IPS-11a (cell line): ENCODE measurements around the gene LAMB4.

Experiments used
- H3K4me3 ChIP-seq: one replicate; pipeline ENCODE4 v1.5.1; 2013; ENCODE audit warnings: low read depth, low read length, control low read depth

The LAMB4 gene, protein sequence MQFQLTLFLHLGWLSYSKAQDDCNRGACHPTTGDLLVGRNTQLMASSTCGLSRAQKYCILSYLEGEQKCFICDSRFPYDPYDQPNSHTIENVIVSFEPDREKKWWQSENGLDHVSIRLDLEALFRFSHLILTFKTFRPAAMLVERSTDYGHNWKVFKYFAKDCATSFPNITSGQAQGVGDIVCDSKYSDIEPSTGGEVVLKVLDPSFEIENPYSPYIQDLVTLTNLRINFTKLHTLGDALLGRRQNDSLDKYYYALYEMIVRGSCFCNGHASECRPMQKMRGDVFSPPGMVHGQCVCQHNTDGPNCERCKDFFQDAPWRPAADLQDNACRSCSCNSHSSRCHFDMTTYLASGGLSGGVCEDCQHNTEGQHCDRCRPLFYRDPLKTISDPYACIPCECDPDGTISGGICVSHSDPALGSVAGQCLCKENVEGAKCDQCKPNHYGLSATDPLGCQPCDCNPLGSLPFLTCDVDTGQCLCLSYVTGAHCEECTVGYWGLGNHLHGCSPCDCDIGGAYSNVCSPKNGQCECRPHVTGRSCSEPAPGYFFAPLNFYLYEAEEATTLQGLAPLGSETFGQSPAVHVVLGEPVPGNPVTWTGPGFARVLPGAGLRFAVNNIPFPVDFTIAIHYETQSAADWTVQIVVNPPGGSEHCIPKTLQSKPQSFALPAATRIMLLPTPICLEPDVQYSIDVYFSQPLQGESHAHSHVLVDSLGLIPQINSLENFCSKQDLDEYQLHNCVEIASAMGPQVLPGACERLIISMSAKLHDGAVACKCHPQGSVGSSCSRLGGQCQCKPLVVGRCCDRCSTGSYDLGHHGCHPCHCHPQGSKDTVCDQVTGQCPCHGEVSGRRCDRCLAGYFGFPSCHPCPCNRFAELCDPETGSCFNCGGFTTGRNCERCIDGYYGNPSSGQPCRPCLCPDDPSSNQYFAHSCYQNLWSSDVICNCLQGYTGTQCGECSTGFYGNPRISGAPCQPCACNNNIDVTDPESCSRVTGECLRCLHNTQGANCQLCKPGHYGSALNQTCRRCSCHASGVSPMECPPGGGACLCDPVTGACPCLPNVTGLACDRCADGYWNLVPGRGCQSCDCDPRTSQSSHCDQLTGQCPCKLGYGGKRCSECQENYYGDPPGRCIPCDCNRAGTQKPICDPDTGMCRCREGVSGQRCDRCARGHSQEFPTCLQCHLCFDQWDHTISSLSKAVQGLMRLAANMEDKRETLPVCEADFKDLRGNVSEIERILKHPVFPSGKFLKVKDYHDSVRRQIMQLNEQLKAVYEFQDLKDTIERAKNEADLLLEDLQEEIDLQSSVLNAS (N-terminal part only)

DNA sequence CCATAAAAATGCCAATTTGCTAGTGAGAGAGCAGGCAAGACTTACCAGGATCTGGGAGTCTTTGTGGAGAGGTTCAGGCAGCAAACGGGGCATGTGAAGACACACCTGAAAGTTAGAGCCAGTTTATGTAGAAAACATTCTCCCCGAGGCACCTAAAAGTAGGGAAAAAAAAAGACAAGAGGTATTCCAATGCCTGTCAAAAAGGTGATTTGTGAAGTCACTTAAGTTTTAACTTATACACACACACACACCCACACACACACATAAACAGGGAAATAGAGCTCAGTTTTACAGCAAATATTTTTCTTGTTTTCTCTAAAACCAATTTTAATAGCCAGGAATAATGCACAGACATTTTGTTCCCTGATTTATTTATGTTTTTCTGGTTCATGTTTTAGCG is at the start of gene LAMB4:
TSS of gene LAMB4 (minus strand) at position 101 of the 400 bp plus-strand sequence. CDS start 7,197 bp downstream, outside the sequence.
- no peak within 1 kb of the TSS for H3K4me3 ChIP-seq

DNA sequence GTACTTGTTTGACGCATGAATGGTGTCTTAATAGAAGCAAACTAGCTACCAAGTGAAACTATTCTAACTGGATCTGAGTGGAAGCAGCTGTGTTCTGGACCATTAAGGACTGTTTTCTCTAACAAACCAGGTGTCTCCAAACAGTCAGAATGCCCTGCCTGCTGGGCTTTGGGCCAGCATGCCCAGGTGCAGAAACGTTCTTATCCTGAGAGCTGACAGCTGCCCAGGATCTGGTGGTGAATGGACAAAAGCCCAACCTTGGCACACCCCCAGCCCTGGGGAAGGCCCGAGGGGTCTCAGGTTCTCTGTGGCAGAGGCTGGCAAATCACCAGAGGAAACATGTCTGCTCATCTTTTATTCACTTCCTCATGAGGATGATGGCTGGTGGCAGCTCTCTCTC is 48.2 kb upstream of the LAMB4 start:
- H3K4me3 ChIP-seq = no peak overlapping the region

DNA sequence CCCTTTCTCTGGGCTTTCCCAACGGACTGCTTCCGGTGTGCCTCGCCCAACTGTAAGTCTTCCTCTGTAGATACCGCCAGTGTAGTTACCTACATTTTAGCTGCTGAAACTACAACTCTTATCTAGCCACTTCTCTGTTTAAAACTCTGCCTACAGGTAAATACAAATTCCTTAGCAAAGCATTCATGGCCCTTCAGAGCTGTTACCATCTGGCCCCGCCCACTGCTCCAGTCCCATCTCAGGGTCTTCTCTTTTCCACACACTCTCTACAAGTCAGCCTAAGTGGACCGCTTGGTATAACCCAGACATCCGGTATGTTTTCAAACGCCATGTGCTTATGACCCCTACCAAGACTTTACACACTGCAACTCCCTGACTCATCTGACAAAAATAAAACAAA is 41.0 kb upstream of the LAMB4 start:
- H3K4me3 ChIP-seq = no peak overlapping the region

DNA sequence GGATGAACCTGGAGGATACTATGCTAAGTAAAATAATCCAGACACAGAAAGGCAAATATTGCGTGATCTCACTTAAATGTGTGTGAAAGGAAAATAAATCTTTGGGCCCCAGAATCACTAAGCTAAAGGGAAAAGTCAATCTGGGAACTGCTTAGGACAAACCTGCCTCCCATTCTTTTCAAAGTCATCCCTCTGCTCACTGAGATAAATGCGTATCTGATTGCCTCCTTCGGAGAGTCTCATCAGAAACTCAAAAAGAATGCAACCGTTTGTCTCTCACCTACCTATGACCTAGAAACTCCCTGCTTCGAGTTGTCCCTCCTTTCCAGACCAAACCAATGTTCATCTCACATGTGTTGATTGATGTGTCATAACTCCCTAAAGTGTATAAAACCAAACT is 40.1 kb upstream of the LAMB4 start:
- no peak overlapping the region for H3K4me3 ChIP-seq

DNA sequence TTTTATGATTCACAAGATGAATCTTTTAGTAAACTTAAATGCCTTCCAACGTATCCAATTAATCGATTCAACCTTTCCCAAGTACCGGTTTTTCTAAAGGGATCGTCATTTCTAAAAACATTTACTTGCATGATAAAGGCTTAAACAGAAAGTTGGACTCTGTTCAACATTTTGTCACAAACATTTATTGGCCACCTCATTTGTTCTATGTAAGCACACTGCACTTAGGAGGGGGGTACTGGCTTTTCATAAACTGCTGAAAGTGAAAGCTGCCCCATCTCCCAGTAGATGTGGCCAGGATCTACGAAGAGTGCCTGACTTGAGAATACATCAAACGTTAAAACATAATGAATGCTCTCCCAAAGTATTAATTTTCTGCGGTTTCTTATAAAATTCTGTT is 37.3 kb upstream of the LAMB4 start:
- H3K4me3 ChIP-seq = no peak overlapping the region

DNA sequence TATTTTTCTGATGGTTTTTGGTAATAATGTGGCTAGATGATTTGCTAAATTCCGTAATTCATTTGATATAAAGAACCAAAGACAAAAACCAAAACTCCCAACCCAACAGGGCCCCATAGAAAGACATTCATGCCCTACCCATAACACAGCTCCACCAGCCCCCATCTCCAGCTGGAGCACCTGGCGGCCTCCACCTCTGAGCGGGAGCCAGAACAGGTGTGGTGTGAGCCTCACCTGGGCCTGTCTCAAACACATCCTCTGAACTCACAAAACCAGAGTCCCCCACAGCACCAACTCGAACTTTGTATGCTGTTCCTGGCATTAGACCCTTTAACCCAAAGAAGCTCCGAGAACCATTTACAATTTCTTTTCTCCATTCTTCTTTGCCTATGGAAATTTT is 36.5 kb upstream of the LAMB4 start:
- H3K4me3 ChIP-seq = no peak overlapping the region

DNA sequence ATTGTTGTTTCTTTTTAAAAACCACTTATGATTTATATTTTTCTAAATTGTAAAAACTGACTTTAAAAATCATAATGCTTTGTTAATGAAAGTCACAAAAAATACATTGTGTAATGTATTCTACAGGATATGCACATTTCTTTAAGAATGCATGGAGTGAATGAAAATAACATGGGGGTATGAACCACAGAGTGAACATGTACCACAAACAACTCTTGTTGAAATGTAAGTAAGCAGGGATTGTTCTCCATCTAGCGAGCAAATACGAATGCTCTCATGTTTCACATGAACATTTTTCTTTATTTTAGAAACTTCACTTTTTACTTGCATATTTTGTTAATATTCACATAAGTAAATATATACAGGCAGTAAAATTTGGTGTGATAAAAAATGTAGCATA is 35.6 kb upstream of the LAMB4 start:
- H3K4me3 ChIP-seq = no peak overlapping the region

DNA sequence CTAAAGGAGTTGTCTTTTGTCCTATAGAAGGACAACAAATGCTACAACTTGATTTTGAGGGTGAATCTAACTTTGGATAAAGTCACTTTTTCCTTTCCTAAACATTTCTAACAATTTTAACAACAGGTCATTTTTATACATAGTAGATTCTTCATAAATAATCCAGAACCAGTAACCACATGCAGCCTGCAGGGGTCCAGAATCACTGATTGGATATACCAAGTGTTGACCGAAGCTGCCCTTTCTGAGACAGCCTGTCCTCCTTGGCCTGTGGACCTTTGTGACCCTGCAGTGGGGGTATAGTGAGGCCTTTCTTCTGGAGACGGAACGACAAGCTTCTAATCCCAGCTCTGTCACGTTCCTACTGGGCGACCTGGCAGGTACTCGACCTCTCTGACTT is 34.8 kb upstream of the LAMB4 start:
- no peak overlapping the region for H3K4me3 ChIP-seq

DNA sequence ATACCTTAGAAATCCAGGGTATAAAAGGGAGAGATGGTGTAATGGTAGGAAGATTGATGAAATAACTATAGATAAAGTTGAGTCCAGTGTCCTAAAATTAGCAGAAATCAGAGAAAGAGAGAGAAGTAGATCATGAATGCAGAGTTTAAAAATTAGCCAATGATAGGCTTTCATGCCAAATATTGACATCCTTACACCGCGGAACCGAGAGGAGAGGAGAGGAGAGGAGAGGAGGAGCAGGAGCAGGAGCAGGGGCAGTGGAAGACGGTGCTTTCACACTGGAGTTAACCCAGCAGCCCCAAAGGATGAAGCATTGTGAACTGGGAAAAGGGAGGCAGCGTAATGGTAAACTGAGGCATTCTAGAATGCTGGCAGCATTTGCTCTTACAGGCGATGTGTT is 34.2 kb upstream of the LAMB4 start:
- no peak overlapping the region for H3K4me3 ChIP-seq

DNA sequence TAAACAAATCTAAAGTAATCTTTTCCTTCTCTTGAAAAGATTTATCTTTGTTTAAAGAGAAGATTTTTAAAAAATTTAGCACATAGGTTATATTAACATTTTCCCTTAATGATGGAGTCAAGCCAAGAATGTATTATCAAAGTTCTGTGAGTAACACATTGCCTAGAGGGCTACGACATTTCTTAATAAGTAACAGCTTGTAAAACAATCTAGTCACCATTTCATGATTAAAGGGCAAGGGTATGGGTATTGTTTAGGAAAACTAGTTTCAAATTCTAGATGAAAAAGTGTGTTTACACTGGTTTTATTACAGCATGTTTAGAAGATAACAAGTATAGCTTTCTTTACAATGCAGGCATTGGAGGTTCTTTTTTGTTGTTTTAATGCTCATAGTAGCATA is 28.6 kb upstream of the LAMB4 start:
- no peak overlapping the region for H3K4me3 ChIP-seq

DNA sequence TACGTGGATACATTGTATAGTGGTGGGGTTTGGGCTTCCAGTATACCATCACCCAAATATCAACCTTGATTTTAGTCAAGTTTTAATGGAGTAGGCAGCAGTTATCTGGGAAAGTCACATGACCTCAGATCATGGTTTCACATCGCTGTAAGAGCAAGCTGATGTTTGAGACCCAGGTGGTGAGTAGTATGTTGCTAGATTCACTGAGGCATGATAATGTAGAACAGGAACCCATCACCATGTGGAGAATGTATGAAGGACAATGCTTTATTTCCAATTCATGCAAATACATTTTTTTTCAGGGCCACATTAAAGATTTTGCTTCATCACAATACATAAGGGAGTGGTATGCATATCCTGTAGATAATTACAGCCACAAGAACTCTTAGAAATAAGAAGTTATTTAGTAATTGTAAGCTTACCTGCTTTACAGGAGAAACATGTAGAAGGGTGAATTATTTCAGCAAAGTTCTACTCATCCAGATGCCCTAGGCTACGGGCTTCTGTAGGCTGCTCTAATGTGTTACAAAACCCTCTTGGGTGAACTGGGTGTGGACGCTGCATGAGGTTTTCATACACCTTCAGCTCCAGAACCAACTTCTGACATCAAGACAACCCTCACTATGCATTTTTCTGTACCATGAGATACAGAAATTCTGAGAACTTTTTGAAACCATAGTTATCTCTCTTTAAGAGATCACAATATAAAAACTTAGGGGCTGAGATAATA is 27.6 kb upstream of the LAMB4 start:
- H3K4me3 ChIP-seq = no peak overlapping the region

DNA sequence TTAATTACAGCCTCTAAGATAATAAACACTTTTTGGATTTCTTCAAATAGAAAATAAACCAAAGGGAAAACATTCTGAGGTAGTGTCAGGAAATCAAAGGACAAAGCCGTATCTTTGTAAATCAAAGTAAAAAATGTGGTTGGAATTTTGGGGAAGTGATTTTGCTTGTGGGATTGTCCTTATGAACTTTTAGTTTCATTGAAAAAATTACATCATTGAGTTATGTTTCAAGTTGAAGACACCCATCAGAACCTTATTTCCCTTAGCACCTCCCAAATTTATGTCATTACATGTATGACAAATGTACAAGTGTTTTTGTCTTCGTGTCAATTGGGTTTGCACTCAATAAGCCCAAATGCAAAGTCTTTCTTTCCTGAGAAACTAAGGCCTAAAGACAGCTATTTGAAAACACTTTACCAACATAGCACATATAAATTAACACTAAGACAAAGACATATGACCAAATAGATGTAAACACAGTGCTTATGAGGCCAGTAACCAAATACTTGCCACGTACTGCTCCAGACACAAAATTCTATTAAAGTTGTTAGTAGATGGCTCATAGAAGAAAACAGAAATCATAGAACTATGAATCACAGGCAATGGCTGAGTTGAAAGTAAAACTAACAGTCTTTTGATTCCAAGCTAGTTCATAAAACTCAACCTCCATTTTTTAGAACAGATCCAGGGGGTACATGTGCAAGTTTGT is 26.9 kb upstream of the LAMB4 start:
- no peak overlapping the region for H3K4me3 ChIP-seq

DNA sequence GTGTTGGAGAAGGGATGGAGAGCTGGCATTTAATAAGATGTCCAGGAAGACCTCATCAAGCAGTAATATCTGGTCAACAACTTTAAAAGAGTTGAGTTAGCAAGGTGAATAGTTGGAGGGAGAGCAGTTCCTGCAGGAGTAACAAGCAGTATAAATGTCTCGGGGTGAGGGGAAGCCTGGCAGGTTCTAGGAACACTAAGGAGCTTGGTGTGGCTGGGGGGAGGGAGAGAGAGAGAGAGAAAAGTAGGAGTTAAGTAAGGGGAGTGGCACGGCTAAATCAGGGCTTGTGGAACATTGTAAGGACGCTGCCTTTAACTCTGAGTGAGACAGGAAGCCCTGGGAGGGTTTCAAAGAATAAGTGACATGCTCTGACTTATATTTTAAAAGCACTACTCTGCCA is 22.0 kb upstream of the LAMB4 start:
- no peak overlapping the region for H3K4me3 ChIP-seq

DNA sequence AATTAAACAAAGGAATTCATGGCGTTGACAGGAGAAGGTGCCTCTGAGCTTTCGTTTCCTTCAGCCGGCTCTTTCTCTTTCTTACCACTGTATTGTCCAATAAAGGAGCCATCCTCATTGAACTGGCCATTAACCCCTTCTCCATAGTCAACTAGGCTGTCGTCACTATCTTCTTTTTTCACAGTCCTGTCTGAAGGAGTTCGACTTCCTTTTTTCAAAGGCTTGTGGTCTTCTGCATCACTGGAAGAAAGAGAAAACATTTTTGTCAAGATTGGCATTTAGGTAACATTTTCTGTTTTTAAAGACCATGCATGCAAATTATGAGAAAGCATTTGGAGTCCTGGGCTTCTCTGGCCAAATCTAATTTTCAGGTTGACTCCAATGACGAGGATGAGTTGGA is 19.7 kb upstream of the LAMB4 start:
- no peak overlapping the region for H3K4me3 ChIP-seq

DNA sequence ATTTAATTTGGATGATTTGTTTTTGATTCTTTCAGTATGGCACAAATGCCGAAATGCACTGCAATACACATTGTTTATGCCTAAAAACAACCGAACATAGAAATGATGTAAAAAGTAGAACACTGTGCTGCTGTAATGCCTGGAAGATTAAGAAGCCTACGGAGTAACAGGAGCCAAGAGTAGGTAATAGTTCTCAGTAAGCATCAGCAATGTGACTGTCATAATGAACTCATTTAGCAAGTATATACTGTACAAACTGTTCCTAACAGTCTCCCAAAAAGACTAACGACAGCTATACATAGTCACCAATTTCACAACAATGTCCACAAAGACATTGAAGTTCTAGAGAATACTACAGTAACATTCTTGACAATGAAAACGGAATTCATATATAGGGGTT is 19.0 kb upstream of the LAMB4 start:
- no peak overlapping the region for H3K4me3 ChIP-seq

DNA sequence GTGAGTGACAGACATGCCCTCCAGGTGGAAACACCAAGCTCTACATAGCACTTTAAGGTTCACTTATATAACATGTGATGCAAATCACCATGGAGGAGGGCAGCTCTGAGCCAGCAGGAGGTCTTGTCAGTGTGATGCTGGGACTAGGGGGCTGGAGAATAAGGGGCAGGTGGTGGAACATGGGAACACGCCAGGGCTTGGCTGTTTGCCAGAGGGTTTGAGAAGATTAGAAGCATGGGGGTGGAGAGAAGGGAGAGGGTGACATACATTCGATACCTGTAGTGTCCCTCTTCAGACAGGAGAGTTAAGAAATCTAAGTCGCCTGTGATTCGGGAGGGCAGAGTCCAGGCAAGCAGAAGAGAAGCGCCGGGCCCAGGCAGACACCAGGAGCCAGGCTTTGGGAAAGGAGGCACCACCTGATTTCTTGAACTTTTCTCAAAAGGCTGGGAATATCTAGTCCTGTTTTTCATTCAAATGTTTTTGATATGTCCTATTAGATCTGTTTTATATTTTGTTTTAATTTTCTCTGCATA is 16.9 kb upstream of the LAMB4 start:
- no peak overlapping the region for H3K4me3 ChIP-seq

DNA sequence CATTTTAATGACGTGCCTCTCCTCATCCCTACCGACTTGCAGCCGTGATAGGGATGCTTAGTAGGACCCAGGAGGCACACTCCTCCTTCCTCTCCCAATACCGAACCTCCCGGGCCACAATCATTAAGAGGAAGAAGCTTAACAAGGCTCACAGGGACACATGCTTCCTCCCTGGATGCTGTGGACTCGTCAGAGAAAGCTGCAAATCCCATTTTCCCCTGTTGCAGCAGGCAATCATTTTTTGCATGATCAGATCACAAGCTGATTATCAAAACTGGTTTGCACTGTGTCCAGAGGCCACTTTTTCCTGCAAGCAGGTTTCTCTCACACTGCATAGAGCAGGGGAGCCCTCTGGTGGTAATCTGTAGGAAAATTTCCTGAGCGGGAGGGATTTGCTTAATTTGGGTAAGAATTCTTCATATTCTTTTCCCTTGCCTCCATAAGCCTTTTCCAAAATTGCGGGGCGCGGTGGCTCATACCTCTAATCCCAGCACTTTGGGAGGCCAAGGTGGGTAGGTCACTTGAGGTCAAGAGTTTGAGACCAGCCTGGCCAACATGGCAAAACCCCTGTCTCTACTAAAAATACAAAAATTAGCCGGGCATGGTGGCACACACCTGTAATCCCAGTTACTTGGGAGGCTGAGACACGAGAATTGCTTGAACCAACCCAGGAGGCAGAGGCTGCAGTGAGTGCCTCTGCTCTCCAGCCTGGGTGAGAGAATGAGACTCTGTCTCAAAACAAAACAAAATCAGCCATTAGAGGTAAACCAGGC is 16.1 kb upstream of the LAMB4 start:
- peak overlapping the region; percentile 48 for H3K4me3 ChIP-seq

DNA sequence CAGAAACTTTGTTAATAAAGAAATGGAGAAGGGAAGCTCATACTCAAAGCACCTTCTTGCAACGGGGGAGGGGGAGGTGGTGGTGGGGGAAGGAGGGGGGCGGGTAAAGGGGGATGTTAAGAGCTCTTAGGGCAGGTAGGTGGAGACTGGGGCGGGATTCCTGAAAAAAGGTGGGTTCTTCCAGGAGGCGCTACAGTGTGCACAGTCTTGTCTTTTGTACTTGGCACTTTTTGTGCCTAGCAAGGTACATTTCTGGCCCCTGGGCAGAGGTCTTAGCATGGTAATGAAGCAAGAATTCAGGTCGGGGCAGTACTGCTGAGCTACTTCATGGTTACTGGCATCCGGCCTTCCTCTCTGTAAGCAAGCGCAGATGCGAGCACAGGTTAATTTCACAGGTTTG is 15.2 kb upstream of the LAMB4 start:
- no peak overlapping the region for H3K4me3 ChIP-seq

DNA sequence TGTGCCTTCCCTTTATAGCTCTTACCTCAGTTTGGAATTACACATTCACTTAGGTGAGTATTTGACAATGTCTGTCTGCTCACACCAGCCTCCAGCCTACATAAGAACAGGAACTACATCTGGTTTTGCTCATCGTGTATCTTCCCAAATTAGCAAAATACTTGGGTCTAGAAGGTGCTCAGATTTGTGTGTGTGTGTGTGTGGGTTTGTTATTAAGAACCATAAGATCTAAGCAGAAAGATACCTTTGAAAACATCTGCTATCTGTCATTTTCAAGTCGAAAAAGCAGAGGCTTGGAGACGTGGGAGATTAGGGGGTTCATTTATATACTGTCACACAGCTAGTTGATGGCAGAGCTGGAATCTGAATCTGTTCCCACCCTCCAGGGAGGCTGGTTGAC is 14.8 kb upstream of the LAMB4 start:
- no peak overlapping the region for H3K4me3 ChIP-seq
